B cell (primary cell): ENCODE measurements around the gene LATS1.
"Not testable (repeated sequence)": the region's sequence is repeated elsewhere in the genome, so short reads cannot be mapped to it uniquely, and the experiment has no call there.

Experiments
- CTCF ChIP-seq: fragments of 200-600 bp; IDR thresholded peaks from one replicate; pipeline ENCODE4 v1.8.0; 2022; ENCODE audit warnings: antibody characterized with exemption, mild to moderate bottlenecking
- EZH2 ChIP-seq: IDR thresholded peaks from 2 replicates; pipeline ENCODE4 v1.6.1; 2012; ENCODE audit warnings: borderline replicate concordance, low read depth, mild to moderate bottlenecking, moderate library complexity, low read length; ENCODE audit not compliant: insufficient read depth, poor library complexity, severe bottlenecking

DNA sequence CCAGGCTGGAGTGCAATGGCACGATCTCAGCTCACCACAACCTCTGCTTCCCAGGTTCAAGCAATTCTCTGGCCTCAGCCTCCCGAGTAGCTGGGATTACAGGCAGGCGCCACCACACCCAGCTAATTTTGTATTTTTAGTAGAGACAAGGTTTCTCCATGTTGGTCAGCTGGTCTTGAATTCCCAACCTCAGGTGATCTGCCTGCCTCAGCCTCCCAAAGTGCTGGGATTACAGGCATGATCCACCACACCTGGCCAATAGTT, 35.4 kb upstream of the LATS1 start:
- TF ChIP-seq CTCF, EZH2: not testable (repeated sequence)
